Tibial nerve (tissue), 4 donors: ENCODE measurements around the gene CDH6.

Experiments
- EP300 ChIP-seq, 2 donors: sonication (generic); formaldehyde crosslinking; IDR thresholded peaks; one replicate each; pipeline ENCODE4 v1.6.1; 2017; ENCODE audit warnings: antibody characterized with exemption in 2 of 2, mild to moderate bottlenecking in 1 of 2
- POLR2A ChIP-seq, 2 donors: fragments of 450-650 bp; IDR thresholded peaks; one replicate each; pipeline ENCODE4 v1.6.1; 2017; ENCODE audit warnings: antibody characterized with exemption in 2 of 2, mild to moderate bottlenecking in 2 of 2, moderate library complexity in 2 of 2
- TF ChIP-seq, protein P1 (sequence below), 5 experiments: fragments of 200-600 bp in 3 of 5; fragments of 450-650 bp in 2 of 5; sonication (generic) in 3 of 5; IDR thresholded peaks; one replicate each; pipeline ENCODE4 v1.5.1; 2016 to 2019; ENCODE audit warnings: antibody characterized with exemption in 5 of 5, mild to moderate bottlenecking in 3 of 5, moderate library complexity in 2 of 5

- TF ChIP-seq, protein P1, sequence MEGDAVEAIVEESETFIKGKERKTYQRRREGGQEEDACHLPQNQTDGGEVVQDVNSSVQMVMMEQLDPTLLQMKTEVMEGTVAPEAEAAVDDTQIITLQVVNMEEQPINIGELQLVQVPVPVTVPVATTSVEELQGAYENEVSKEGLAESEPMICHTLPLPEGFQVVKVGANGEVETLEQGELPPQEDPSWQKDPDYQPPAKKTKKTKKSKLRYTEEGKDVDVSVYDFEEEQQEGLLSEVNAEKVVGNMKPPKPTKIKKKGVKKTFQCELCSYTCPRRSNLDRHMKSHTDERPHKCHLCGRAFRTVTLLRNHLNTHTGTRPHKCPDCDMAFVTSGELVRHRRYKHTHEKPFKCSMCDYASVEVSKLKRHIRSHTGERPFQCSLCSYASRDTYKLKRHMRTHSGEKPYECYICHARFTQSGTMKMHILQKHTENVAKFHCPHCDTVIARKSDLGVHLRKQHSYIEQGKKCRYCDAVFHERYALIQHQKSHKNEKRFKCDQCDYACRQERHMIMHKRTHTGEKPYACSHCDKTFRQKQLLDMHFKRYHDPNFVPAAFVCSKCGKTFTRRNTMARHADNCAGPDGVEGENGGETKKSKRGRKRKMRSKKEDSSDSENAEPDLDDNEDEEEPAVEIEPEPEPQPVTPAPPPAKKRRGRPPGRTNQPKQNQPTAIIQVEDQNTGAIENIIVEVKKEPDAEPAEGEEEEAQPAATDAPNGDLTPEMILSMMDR (IDR thresholded peaks at IDR 0.05), result no peak
- no peak for TF ChIP-seq EP300 (IDR thresholded peaks at IDR 0.05)
- TF ChIP-seq POLR2A (IDR thresholded peaks at IDR 0.05), result no peak
These were observed 7.5 kb upstream of the CDH6 start for GRCh38 chr5:31185951-31186350.
